ENCODE results near the gene GRIK4. TPM values are rescaled to one million over a fixed set of nuclear protein-coding genes. Genes with fewer than 3 reads are reported as not detected.

Gene GRIK4
- polyA plus RNA-seq, 1 of the 3 experiments (the other 2 are of a cell fraction), result 0.03 TPM

DNA sequence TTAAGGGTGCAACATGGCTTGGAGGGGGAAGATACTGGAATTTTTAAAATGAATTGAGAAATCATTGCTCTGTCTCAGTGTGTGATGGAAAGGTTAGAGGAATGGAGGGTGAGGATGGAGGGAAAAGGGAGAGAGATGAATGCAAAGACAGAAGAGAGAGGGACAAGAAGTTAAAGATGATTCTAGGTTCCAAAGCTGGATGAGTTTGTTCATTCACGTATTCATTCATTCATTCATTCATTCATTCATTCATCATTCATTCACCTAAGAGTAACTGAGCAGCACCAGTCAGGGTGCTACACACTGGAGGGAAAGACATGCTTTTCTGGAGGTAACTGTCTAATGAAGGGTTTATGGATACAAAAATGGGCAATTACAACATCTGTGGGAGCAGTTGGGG lies 209.2 kb downstream of the GRIK4 start:
- no peaks in the 10 kb centered on the region for H3K79me2 ChIP-seq (ENCODE audit: insufficient read depth)
- DNase-seq, result no peak
- no peaks in the 10 kb centered on the region for H4K20me1 ChIP-seq (ENCODE audit: insufficient read depth)
- H3K4me1 ChIP-seq (ENCODE audit: control insufficient read depth in 1 of 2, insufficient read depth in 2 of 2, low read depth in 1 of 2, low read length in 1 of 2), result no peaks in the 10 kb centered on the region; a peak in 1 of 4 replicates
- TF ChIP-seq NFIC (IDR thresholded peaks at IDR 0.05; ENCODE audit: borderline replicate concordance) (no peak), MXI1 (IDR thresholded peaks at IDR 0.05; ENCODE audit: low read depth, low read length) (no peak), SMC3 (IDR thresholded peaks at IDR 0.05; ENCODE audit: low read depth, low read length) (no peak), NRF1 (IDR thresholded peaks at IDR 0.05; ENCODE audit: low read depth, low read length) (no peak), RXRA (IDR thresholded peaks at IDR 0.05; ENCODE audit: borderline replicate concordance, low read depth) (no peak), CHD2 (IDR thresholded peaks at IDR 0.05; ENCODE audit: low read length, partially characterized antibody) (no peak), ELF1 (IDR thresholded peaks at IDR 0.05) (no peak), POLR2AphosphoS5 (IDR thresholded peaks at IDR 0.05; ENCODE audit: low read depth, low read length) (no peak), TAF1 (IDR thresholded peaks at IDR 0.05; ENCODE audit: borderline replicate concordance, low read depth, low read length) (no peak)
- TF ChIP-seq, protein P1, sequence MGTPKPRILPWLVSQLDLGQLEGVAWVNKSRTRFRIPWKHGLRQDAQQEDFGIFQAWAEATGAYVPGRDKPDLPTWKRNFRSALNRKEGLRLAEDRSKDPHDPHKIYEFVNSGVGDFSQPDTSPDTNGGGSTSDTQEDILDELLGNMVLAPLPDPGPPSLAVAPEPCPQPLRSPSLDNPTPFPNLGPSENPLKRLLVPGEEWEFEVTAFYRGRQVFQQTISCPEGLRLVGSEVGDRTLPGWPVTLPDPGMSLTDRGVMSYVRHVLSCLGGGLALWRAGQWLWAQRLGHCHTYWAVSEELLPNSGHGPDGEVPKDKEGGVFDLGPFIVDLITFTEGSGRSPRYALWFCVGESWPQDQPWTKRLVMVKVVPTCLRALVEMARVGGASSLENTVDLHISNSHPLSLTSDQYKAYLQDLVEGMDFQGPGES (IDR thresholded peaks at IDR 0.05; ENCODE audit: low read depth, low read length), result no peak
- POLR2A ChIA-PET, result interaction anchor here (1.2 kb wide), 1 partner anchor 12 kb away, joined by 3 read pairs; no protein-coding TSS in a partner anchor
- H3F3A ChIP-seq (replicated peaks; ENCODE audit: insufficient read depth), result no peaks in the 10 kb centered on the region
- H3K9ac ChIP-seq, result no peak overlapping the region
- no peaks in the 10 kb centered on the region for H3K9me3 ChIP-seq
- CTCF ChIA-PET, result interaction anchor here (1.0 to 2.3 kb wide), 4 partner anchors 82 to 390 kb away, joined by 3 to 11 read pairs (median 5); partner anchors contain the start of gene GRIK4
- H3K9me2 ChIP-seq, result no peaks in the 10 kb centered on the region
- H3K4me3 ChIP-seq (ENCODE audit: low read depth in 2 of 2, low read length in 1 of 2), result no peak overlapping the region
- H3K4me2 ChIP-seq, result no peak overlapping the region
- H3K36me3 ChIP-seq (replicated peaks in 1 of 2; ENCODE audit: control insufficient read depth in 1 of 2, insufficient read depth in 2 of 2, low read length in 1 of 2), result no peaks in the 10 kb centered on the region
- no peak overlapping the region for H2AFZ ChIP-seq (ENCODE audit: low read depth)
- 15% methylated on average over 1 of the region's 1 CpG for WGBS (ENCODE audit: low lambda C conversion rate)
- no peak overlapping the region for H3K27ac ChIP-seq (ENCODE audit: low read depth in 2 of 2, low read length in 1 of 2)
- H3K27me3 ChIP-seq (ENCODE audit: insufficient read depth), result no peaks in the 10 kb centered on the region

DNA sequence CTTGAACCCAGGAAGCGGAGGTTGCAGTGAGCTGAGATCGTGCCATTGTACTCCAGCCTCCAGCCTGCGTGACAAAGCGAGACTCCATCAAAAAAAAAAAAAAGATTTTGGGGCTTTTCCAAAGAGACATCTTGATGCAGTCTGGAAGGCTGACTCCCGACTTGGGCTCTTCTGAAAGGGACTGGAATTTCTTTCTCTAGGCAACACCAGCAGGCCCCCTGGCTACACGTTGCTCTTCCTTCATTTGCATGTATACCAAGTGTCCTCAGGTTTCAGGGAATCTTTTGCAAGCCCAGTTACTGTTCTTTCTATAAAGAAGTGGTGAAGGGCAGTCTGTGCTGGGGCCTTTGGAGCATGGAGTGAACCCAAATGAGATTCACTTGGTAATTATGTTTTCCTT lies 211.0 kb downstream of the GRIK4 start:
- no peak for DNase-seq
- H3K27ac ChIP-seq (ENCODE audit: low read depth in 2 of 2, low read length in 1 of 2), result no peak overlapping the region
- no peaks in the 10 kb centered on the region for H3K36me3 ChIP-seq (replicated peaks in 1 of 2; ENCODE audit: control insufficient read depth in 1 of 2, insufficient read depth in 2 of 2, low read length in 1 of 2)
- WGBS (ENCODE audit: low lambda C conversion rate), result 56% methylated on average over 6 of the region's 6 CpGs
- H4K20me1 ChIP-seq (ENCODE audit: insufficient read depth), result no peaks in the 10 kb centered on the region
- no peak overlapping the region for H3K9ac ChIP-seq
- 0 out of 2 replicates have a peak, but pooled peaks cover 3% of the 10 kb centered on the region for H3K9me3 ChIP-seq
- no peaks in the 10 kb centered on the region for H3K9me2 ChIP-seq
- H2AFZ ChIP-seq (ENCODE audit: low read depth), result no peak overlapping the region
- no peaks in the 10 kb centered on the region for H3K27me3 ChIP-seq (ENCODE audit: insufficient read depth)
- CTCF ChIA-PET, result interaction anchor here (0.6 kb wide), 1 partner anchor 183 kb away, joined by 3 read pairs; no protein-coding TSS in a partner anchor
- H3K4me3 ChIP-seq (ENCODE audit: low read depth in 2 of 2, low read length in 1 of 2), result no peak overlapping the region
- no peaks in the 10 kb centered on the region for H3K79me2 ChIP-seq (ENCODE audit: insufficient read depth)
- H3K4me1 ChIP-seq (ENCODE audit: control insufficient read depth in 1 of 2, insufficient read depth in 2 of 2, low read depth in 1 of 2, low read length in 1 of 2), result no peaks in the 10 kb centered on the region; a peak in 1 of 4 replicates
- H3K4me2 ChIP-seq, result no peak overlapping the region
- no peak for TF ChIP-seq TCF12 (IDR thresholded peaks at IDR 0.05)
- TF ChIP-seq RCOR1 (IDR thresholded peaks at IDR 0.05; ENCODE audit: low read length), result no peak
- TF ChIP-seq GABPA (IDR thresholded peaks at IDR 0.05; ENCODE audit: low read depth), result no peak
- no peak for TF ChIP-seq NFIC (IDR thresholded peaks at IDR 0.05; ENCODE audit: borderline replicate concordance)
- TF ChIP-seq, protein P2, sequence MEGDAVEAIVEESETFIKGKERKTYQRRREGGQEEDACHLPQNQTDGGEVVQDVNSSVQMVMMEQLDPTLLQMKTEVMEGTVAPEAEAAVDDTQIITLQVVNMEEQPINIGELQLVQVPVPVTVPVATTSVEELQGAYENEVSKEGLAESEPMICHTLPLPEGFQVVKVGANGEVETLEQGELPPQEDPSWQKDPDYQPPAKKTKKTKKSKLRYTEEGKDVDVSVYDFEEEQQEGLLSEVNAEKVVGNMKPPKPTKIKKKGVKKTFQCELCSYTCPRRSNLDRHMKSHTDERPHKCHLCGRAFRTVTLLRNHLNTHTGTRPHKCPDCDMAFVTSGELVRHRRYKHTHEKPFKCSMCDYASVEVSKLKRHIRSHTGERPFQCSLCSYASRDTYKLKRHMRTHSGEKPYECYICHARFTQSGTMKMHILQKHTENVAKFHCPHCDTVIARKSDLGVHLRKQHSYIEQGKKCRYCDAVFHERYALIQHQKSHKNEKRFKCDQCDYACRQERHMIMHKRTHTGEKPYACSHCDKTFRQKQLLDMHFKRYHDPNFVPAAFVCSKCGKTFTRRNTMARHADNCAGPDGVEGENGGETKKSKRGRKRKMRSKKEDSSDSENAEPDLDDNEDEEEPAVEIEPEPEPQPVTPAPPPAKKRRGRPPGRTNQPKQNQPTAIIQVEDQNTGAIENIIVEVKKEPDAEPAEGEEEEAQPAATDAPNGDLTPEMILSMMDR (IDR thresholded peaks at IDR 0.05), result no peak
- POLR2A ChIA-PET, result no interaction called here
- H3F3A ChIP-seq (replicated peaks; ENCODE audit: insufficient read depth), result no peaks in the 10 kb centered on the region

Data from SK-N-SH (cell line).